GM21390 (cell line): ENCODE measurements around the gene CLEC4F.

Source experiments
- ATAC-seq: cut with Tn5 transposase; IDR thresholded peaks from one replicate; pipeline ENCODE4 v1.9.1; 2021; ENCODE audit not compliant: unreplicated experiment

CLEC4F gene, protein sequence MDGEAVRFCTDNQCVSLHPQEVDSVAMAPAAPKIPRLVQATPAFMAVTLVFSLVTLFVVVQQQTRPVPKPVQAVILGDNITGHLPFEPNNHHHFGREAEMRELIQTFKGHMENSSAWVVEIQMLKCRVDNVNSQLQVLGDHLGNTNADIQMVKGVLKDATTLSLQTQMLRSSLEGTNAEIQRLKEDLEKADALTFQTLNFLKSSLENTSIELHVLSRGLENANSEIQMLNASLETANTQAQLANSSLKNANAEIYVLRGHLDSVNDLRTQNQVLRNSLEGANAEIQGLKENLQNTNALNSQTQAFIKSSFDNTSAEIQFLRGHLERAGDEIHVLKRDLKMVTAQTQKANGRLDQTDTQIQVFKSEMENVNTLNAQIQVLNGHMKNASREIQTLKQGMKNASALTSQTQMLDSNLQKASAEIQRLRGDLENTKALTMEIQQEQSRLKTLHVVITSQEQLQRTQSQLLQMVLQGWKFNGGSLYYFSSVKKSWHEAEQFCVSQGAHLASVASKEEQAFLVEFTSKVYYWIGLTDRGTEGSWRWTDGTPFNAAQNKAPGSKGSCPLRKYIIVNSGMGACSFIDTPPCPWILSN

DNA sequence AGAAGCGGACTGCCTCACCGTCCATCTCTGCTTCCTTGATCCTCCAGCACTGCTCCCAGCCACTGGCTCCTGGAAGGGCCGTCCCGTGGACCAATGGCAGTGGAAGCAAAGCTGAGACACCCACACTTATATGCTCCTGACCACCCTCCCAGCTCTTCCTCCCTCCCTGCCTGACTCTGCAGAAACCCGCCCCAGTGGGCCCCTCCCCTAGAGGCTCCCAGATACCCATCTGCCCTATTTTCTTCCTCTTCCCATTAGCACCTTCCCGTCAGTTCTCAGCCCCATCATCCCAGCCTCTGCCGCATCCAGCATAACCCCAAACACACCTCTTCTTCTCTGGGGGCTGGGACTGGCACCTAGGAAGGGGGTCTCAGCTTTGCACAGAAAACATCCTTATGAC lies at the start of gene CLEC4F:
Gene CLEC4F, minus strand, starts transcription at position 101 of the 400 bp plus-strand sequence. Its CDS starts 76 bp downstream, at position 25.
- ATAC-seq: no peak

DNA sequence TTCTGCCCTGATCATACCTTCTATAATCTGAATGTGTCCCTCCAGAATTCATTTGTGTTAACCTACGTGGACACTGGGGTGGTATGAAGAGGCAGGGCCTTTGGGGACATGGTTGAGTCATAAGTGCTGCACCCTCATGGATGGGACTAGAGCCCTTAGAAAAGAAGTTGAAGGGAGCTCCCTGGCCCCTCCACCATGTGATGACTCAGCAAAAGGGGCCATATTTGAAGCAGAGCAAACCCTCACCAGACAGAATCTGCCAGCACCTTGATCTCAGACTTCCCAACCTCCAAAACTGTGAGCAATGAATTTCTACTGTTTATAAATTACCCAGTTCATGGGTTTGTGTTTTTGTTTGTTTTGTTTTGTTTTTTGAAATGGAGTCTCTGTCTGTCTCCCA lies 48.6 kb upstream of the CLEC4F start:
- no peak for ATAC-seq

DNA sequence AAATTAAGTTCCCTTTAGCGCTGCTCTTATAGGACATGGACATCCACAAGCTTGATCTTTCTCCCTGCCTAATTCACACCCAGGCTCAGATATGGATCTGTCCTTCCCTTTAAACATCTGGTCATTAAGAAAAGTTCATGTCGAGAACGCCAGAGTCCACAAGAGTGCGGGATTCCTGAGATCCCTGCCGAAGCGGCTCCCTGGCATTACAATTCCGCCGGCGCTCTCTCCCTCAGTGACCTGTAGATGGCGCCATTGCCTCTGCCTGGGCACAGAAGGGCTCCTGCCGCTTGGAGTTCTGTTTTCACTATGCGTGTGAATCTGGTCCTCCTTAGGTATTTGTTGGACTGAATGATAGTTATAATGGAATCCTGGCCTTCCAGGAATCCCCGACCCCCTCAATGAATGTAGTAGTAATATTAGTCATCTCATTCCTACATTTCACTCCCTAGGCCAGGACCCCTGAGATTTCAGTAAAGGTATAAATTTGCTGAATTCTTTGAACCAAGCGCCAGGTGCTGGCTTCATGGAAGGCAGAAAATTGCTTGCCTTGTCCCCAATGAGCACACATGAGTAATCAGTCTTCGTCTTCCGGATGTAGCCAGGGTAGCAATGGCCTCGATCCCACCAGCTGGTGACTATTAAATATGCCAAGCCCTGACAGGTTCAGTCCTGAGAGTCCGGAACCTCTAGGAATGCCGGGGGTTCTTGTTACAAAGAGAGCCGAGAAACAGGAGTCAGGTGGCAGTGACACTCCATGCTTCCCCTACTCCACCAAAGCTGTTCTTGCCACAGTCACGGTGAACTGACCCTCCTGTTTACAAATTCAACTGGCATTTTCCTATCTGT lies 41.6 kb upstream of the CLEC4F start:
- no peak for ATAC-seq

DNA sequence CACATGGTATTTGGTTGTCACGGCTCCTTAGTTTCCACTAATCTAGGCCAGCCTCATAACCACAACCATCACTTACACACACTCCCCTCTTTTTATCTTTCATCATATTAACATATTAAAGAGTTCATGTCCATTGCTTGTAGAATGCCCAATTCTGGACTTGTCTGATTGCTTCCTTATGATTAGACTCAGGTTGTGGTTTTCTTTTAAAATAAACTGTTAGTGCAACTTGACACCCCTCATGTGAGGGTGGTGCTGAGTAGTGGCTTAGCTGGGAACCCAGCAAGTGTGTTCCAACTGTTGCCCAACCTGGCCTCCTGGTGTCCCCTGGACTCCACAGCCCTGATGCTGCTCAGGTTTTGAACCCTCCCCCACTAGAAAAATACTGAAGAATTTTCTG lies 35.3 kb upstream of the CLEC4F start:
- ATAC-seq: no peak

DNA sequence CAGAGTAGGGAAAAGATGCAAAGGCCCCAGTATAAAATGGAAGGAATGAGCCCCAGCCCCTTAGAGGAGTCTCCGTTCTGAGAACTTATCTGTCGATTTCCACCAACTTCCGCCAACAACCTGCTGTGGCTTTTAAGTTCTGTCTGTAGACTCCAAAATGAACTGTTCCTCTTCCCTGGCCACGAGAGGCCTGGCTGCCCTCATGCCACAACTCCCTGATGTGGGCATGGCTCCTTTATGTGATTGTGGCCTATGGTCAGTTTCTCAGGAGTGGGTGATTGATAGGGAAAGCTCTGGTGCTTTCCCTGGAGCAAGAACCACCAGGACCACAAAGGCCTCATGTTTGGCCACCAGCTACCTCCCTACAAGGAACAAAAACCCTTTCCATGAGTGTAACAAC lies 34.0 kb upstream of the CLEC4F start:
- ATAC-seq: no peak

DNA sequence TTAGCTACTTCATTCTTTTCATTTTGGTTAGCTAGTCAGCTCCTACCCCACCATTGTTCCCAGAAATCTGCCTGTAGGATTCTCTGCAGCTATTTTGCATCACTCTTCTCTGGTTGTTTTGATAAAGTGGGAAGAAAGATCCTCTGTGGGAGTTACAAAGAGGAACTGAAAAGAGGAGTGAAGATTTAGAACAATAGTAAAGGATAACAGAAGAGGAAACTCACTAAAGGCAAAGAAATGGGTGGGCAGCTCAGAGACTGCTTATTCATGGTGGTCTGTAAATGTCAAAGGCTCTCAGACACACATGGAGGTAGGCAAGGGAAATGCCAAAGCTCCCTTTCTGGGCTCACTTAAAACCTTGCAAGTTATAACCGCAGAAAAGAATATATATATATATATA lies 32.4 kb upstream of the CLEC4F start:
- ATAC-seq: no peak

DNA sequence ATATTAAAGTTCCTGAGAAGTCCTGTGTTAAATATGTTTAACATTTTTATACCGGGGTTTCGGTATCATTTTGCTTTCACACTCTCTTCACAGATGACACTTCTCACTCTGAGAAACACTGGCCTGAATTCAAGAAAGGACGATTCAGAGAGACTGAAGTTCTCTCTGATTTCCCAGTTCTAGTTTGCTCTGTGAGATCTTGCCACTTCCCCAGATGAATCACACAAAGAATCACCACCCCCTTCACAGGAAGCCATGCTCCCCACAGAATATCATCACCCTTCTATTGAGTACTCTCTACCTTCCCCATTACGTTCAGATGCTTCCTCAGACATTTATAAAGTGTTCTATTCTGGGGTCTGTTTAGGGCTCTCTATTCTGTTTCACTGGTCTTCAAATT lies 31.3 kb upstream of the CLEC4F start:
- ATAC-seq: peak; percentile 97

DNA sequence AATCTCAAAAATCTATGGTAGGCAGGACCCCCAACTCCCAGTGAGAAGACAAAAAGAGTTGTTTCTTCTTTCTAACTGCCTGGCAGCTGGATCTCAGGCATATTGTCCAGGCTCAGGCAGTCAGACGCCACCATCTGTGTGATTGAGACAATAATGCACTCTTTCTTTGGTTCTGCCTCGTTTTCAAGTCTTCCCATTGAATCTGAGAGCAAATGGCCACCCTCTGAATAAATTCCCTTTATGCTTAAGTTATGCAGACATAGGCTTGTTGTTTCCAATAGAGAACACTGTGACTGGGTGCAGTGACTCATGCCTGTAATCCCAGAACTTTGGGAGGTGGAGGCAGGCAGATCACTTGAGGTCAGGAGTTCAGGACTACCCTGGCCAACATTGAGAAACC lies 30.5 kb upstream of the CLEC4F start:
- no peak for ATAC-seq

DNA sequence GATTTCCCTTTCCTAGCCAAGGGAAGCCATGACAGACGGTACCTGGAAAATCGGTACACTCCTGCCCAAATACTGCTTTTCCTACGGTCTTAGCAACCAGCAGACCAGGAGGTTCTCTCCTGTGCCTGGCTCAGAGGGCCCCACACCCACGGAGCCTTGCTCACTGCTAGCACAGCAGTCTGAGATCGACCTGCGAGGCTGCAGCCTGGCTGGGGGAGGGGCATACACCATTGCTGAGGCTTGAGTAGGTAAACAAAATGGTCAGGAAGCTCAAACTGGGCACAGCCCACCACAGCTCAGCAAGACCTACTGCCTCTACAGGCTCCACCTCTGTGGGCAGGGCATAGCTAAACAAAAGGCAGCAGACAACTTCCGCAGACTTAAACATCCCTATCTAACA lies 22.0 kb upstream of the CLEC4F start:
- ATAC-seq: no peak

DNA sequence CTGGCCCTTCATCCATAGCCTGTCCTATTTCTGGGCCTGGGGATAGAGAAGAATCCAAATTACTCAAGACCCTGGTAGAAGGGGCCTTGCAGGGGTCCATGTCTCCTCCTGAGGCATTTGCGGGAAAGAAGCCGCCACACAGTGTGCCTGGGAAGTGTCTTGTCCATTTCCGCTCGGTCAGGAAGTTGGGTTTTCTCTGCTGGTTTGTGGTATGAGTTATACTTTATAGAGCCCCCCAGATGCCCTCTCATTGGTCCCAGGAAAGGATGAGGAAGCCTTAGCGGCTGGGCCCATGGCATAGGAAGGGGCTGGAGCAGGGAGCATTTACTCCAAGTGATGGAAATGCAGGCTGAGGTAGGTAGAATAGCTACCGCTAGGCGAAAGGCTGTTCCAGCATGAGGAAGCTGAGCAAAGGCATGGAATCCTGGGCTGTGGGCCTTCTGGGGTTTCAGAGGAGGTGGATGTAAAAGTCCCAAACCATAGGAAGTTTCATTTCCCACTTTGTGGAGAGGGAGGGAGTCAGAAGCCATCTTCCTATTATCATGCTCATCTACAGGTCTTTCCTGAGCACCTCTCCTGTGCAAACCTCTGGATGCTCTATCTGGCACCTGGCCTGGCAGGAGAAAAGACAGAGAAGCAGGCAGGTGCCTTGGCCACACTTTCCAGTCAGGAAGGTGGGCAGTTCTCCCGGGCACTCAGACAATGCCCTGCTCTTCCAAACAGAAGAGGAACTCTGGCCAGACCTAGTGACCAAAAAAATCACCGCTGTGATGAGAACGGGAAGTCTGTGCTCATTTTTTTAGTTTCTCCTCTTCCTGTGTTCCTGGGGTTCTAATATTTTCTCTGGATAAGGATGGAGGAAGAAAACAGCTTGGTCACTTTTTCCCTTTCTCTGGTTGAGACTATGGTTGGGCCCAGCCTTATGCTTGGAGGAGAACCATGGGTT lies 17.9 kb upstream of the CLEC4F start:
- no peak for ATAC-seq

DNA sequence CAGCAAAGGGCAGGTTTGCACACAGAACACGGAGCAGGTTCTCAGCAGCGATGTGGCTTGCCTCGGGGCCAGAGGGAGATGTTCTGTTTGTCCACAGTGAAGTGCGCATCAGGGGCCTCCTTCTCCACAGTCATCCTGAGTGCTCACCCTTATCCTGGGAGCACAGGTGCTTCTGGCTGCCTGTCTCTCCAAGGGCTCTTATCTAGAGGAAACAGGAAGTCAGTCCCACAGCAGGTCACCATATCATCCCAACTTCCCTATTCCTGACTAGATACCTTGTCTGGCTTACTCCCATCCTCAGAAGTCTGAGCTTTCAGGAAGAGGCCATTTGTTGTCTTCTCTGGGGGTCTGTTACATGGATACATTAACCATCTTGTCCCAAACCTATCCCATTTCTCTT lies 15.2 kb upstream of the CLEC4F start, which contains the start of gene CD207:
Gene CD207, minus strand, starts transcription at position 174 of the 400 bp plus-strand sequence. Its CDS starts 40 bp downstream, at position 134.
- no peak for ATAC-seq

DNA sequence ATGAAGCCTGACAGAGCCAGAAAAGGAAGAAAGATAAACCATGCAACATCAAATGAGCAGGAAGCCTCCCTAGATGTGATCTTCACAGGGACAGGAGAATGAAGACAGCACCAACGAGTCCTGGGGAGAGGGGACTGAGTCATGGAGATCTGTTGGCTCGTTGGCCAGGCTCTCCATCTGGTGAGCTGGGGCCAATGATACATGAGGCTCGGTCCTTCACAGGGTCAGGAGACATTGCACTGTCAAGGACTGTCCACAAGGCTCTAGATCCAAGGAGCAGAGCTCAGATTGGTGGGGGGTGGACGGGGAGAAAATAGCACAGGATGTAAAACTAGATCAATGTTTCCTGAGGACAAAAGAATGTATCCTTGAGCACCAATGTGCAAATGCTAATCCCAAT lies 14.5 kb upstream of the CLEC4F start:
- no peak for ATAC-seq

DNA sequence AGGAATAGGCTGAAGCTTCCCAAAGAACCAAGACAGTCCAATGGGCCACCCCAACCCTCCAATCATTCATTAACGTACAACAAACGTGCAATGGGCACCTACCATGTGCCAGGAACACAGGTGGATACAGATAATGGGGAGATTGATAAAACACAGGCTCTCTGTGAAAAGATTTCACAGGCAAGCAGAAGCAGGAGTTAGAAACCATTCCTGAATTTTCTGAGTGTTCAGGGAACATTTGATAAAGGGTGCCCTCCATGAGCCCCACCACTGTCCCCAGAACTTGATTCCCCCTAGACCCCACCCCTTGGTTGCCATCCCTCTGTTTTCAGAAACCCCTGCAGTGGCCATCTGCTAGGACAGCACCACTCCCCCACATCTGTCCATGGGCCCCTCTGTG lies 13.7 kb upstream of the CLEC4F start:
- no peak for ATAC-seq

DNA sequence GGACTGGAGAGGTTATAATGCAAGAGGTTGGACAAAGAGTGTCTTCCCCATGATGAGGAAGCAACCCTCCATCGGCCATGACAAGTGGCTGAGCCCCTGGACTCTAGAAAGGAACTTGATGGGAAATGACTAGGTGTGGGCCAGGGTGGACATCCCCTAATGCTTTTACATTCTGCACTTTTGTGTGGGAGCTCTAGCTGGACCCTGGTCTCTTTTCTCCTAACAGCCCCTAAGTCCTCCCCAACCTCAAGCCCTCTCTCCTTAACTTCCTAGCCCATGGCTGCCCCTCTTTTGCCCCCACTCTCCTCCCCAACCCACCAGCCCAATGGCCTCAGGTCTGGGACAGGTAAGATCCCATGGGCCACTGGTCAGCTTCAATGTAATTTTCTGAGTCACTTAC lies 12.8 kb upstream of the CLEC4F start:
- ATAC-seq: no peak

DNA sequence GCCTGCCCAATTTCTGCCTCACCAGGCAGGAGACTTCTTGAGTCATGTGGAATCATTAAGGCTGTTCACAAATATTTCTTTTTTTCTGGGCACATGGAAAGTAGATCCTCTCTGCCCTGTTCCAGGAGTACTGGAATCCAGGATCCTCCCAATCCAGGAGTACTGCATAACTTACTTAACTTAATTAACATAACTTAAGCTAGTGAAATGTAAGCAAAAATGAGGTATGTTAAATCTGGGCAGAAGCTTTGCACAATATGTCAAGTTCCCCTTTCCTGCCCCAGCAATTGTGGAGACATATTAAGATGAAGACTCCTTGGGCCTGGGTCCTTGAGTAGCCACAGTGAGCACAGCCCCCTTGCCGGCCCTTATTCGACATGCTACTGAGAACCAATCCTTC lies 12.0 kb upstream of the CLEC4F start:
- ATAC-seq: no peak

DNA sequence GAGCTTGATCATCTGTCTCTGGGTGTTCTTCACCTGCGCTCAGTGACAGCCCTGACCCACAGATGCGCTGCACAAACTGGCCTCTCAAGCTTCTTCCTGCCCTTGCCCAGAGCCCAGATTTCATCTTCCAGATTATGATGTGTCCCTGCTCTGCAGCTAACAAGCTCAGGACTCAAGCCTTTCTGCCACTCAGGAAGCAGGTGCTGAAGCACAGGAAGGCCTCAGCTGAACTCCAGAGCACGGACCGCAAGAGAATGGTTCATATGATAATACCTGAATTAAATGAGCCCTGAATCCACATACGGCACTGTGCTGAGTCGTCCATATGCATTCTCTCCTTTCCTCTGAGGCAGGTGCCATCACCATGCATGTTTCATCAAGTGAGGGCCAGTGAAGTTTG lies 11.5 kb upstream of the CLEC4F start:
- ATAC-seq: no peak

DNA sequence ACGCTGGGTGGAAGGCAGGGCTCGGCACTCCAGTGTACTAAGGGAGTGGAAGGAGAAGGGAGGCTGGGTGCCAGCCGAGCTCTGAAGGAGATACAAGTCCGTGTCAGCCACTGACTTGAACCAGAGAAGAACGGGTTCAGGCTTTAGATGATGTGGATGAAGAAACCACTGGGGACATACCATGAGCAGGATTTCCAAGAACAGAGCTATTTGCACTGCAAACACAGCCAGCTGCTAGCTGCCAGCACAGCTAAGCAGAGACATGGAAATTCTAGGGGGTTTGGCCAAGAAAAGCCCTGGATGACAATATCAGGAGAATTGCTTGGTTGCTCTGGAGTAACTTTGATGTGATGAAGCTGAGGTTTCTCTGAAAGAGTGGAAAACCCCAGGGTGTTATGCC lies 10.0 kb upstream of the CLEC4F start:
- ATAC-seq: no peak

DNA sequence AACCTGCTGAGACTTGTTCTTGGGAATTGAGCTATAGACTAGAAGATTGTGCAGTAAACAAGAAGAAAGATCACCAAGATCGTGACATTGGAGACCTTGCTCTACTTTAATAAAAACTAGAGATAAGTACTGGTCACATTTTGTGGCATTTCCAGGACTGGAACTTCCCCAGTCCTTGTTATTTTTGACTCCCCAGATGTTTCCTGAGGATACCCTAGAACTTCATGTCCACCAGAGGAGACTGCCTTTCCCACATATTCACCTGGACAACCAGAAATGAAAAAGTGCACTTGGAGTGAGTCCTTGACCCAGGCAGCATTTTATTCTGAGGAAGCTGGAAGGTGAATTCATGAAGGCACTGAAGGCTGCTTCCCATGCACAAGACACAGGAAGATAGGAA lies 9.5 kb upstream of the CLEC4F start:
- no peak for ATAC-seq

DNA sequence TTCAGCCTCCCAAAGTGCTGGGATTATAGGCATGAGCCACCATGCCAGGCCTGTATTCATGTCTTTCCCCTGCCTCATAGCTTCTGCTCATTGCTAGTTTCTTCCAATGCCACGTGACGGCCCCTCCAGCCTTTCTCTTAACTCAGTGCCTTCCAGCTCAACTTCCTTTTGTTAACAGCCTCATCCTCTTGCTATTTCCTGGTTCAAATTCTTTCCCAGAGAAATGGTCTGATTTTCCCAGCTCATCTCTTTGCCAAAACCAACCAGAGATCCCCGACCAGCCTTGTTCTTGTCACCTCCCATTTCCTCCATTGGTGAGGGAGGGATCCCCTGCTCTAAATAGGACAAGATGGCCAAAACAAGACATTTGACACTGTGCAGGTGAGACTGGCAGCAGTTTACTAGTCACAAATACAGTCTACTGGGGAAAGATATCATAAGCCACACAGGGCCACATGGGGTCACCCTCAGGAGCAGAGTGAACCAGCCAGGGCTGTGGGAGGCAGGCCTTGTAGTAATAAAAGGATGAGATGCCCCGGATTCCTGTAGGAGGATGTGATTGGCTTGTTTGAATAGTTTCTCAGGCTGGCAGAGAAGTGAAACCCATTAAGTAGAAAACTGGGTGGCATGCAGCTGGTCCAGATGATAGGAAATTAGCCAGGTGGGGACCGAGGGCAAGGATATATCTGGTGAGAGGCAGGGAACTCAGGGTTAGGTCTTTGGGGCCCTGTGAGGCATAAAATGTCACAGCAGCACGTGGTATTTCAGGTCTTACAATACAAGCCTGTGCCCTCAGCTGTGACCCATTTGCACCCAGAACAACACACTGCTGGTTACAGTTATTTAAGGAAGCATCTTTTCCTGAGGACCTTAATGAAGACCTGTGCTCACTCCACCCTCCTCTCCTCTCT lies 8.8 kb upstream of the CLEC4F start:
- no peak for ATAC-seq

DNA sequence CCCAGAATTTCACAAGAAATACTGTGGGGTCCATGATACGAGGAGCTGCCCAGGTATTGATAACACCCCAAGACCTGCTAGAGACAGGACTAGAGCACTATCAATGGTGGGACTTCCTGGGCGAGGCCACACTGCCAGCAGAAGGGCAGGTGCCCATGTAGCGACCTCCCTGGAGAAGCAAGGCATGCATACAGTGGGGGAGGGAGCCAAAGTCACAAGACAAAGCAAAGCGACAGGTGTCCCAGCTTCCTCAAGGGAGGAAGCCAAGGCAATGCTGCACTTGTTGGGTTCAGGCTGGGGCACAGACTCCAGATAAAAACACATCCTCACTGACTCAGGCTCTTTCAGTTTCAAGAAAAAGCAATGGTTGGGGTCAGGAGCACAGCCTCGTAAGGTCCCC lies 7.7 kb upstream of the CLEC4F start:
- no peak for ATAC-seq
